T-helper 17 cell (primary cell): Measurements from ENCODE around the gene OSBPL1A. TPM values are rescaled to one million over a fixed set of nuclear protein-coding genes. Genes with fewer than 3 reads are reported as not detected.

Experiments
- ATAC-seq: fragments of 150-1000 bp; cut with Tn5 transposase; 2 replicates; pipeline ENCODE4 v1.10.0; 2021; ENCODE audit warnings: mild to moderate bottlenecking, moderate library complexity
- DNase-seq, 3 donors: peaks; one replicate each; pipeline versions ENCODE4 v3.0.0 to v3.0.0-alpha.2; 2020 to 2021
- H3K9me3 ChIP-seq: one replicate; pipeline ENCODE4 v1.7.0; 2013; ENCODE audit warnings: low read length, mild to moderate bottlenecking; ENCODE audit not compliant: control insufficient read depth, poor library complexity, severe bottlenecking
- H3K27ac Mint-ChIP-seq: one replicate; pipeline ENCODE4 v1.8.0; 2022; ENCODE audit warnings: mild to moderate bottlenecking, moderate library complexity, mixed read lengths
- H3K27me3 Mint-ChIP-seq: one replicate; pipeline ENCODE4 v1.8.0; 2022; ENCODE audit warnings: mixed read lengths
- H3K36me3 Mint-ChIP-seq: one replicate; pipeline ENCODE4 v1.8.0; 2022; ENCODE audit warnings: low read depth, mixed read lengths
- H3K4me1 Mint-ChIP-seq: one replicate; pipeline ENCODE4 v1.8.0; 2022; ENCODE audit warnings: mild to moderate bottlenecking, mixed read lengths
- H3K4me3 Mint-ChIP-seq: one replicate; pipeline ENCODE4 v1.8.0; 2022; ENCODE audit warnings: mild to moderate bottlenecking, moderate library complexity, mixed read lengths
- total RNA-seq, 4 donors: library from RNA in 2 of 4; stranded (reverse) in 2 of 4; gene quantifications; one replicate each; pipeline ENCODE4 v1.2.3 and lab custom pipeline; 2022 to 2026

OSBPL1A gene
- total RNA-seq, 2 donors from 2014 or later: 6.8 to 7.1 TPM

DNA sequence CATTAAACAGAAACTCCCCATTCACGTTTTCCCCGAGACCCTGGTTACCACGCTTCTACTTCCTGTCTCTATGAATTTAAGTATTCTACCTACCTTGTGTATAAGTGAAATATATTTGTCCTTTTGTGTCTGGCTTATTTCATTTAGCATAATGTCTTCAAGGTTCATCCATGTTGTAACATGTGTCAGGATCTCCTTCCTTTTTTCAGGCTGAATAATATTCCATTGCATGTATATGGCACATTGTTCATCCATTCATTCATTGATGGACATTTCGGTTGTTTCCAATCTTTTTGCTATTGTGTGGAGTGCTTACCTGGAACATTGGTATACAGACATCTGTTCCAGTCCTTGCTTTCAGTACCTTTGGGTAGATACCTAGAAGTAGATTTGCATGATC lies 276.9 kb downstream of the OSBPL1A start:
- H3K27me3 Mint-ChIP-seq: no peaks in the 10 kb centered on the region
- H3K4me3 Mint-ChIP-seq: no peak overlapping the region
- DNase-seq (no peak), ATAC-seq (no peak)
- peaks cover 3% of the 10 kb centered on the region for H3K36me3 Mint-ChIP-seq
- no peaks in the 10 kb centered on the region for H3K9me3 ChIP-seq
- peaks cover 11% of the 10 kb centered on the region for H3K4me1 Mint-ChIP-seq
- peak overlapping the region; percentile 27 for H3K27ac Mint-ChIP-seq

DNA sequence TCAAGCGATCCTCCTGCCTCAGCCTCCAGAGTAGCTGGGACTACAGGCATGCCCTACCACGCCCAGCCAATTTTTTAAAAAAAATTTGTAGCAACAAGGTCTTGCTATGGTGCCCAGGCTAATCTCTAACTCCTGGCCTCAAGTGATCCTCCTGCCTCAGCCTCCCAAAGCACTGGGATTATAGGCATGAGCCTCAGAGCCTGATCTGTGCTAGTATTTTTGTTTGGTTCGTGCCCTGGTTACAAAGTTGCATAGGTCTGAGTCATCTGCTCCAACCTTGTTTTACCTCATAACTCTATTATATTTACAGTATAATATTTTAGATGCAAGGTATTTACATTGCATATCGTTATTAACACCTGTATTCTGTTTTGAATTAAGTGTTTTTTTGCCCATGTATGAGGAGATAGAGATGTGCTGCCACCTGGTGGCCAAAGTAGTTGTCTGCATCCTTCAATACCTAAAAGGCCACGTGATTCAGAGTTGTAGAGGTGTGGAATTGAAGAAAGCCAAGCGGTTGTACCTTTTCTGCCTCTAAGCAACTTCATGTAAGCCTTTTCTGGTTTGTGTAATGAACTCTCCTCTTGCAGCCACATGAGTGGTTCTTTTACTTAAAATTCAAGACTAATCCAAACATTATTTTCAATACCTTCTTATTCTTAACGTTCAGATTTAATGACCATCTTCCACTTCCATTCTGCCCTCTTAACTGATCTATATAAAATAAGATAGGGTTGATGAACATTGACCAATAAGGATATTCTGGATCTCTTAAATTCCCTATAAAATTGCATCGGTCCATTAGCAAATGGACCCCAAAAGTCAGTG lies 278.7 kb downstream of the OSBPL1A start:
- Mint-ChIP-seq H3K36me3 (peaks cover 8% of the 10 kb centered on the region), H3K4me3 (no peak overlapping the region), H3K27me3 (no peaks in the 10 kb centered on the region), H3K4me1 (peaks cover 19% of the 10 kb centered on the region), H3K27ac (peak overlapping the region; percentile 85)
- H3K9me3 ChIP-seq: no peaks in the 10 kb centered on the region
- ATAC-seq: peak; percentile 93
- DNase-seq: peak; percentile 57 to 65 (median 61)

DNA sequence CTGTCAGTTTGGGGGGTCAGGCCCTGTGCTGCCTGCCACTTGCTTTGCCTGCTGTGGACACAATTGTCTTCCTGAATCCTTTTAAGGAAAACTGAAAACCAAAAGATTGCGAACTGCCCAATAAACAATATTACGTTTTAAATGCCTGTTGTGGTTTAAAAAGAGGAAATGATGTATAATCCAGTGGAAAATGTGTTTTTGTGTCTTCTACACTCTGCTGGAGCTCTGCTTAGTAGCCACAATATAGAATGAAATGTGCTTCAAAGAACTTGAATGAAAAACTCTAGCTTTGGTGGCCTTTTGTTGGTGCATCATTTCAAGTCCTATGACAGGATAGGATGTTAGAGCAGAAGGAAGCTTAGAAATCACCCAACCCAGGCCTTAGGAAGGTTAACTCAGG lies 282.0 kb downstream of the OSBPL1A start:
- ATAC-seq: no peak
- Mint-ChIP-seq H3K4me1 (peaks cover 22% of the 10 kb centered on the region), H3K36me3 (peaks cover 11% of the 10 kb centered on the region), H3K27me3 (no peaks in the 10 kb centered on the region), H3K4me3 (no peak overlapping the region), H3K27ac (peak overlapping the region; percentile 84)
- no peak for DNase-seq
- H3K9me3 ChIP-seq: no peaks in the 10 kb centered on the region

DNA sequence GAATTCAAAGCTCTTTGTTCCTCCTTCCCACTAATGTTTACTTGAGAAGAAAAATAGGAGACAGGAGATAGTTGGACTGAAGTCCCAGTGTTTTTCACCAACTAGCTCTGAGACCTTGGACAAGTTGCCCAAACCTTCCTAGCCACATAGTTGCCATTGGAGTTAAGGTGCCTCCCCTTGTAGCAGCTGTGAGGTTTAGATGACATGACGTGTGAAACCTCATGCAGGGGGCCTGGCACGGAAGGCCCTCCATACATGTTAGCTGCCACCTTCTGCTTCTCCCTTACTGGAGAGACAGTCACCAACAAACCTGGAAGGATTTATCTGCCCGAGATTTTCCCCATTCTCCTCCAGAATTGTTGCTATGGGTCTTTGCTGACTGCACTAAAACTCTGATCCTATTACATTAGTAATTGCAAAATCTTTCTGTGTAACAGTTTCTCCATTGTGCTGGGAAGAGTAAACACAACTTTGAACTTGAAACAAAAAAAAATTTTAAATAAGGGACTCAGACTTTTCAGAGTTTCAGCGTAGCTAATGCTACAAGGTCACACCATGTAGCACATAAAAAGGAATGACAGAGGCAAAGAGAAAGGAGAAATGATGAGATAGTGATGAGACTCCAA lies 282.6 kb downstream of the OSBPL1A start:
- no peak overlapping the region for H3K4me3 Mint-ChIP-seq
- ATAC-seq: no peak

DNA sequence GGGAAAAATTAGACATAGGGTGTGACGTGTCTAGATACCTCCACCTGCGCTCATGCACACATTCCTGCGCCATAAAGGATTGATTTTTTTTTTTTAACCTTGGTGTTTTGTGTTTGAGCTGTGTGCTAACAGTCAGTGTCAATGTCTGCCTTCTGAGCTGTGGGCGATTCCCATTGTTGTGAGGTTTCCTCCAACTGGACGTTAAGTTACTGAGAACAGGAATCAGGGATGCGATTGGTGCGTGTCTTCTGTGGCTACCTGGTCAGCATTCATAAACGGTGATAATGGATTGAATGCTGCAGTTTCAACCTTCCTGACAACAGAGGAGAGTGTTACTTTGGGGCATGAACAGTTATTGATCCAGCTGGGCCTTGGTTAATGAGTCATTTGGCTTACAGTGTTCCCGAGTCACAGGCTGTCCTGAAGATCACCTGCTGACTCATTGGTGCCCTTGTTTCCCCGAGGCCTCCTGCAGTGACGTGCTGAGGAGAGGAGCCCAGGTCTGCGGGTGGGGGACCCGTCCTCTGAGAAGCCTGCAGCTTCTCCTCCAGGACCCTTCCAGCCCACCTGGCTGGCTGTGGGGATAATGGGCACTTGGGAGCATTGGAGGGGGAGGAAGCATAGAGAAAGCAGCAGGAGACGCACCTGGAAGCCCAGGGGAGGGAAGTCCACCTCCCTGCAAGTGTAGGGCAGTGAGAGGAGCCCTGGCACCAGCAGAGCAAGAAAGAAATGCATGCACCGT lies 284.6 kb downstream of the OSBPL1A start:
- Mint-ChIP-seq H3K36me3 (peaks cover 9% of the 10 kb centered on the region), H3K4me1 (peaks cover 16% of the 10 kb centered on the region), H3K4me3 (no peak overlapping the region), H3K27me3 (no peaks in the 10 kb centered on the region), H3K27ac (peak overlapping the region; percentile 77)
- ATAC-seq (no peak), DNase-seq (no peak)
- no peaks in the 10 kb centered on the region for H3K9me3 ChIP-seq

More for the DNA sequence above, 282.6 kb downstream of the OSBPL1A start:
- Mint-ChIP-seq H3K27me3 (no peaks in the 10 kb centered on the region), H3K27ac (peak overlapping the region; percentile 84), H3K4me1 (peaks cover 22% of the 10 kb centered on the region), H3K36me3 (peaks cover 9% of the 10 kb centered on the region)
- no peaks in the 10 kb centered on the region for H3K9me3 ChIP-seq
- DNase-seq: no peak

DNA sequence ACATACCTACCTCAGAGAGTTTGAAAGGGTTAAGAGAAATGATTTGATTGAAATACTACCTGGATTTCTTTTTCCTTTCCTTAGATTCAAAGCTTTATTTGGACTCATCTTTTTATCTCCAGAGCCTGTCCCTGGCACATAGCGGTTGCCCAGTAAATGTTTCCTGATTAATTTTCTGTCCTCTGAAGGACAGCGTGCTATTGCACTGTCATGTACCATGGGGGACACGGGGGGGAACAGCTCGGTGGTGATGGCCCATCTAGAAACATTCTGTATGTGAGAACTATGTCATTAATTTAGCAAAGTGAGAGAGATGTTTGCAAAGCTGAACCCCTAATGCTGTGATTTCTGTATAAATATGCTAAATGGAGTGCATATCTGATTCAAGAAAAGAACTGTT lies 285.2 kb downstream of the OSBPL1A start:
- no peak for ATAC-seq
- peak overlapping the region; percentile 77 for H3K27ac Mint-ChIP-seq
- H3K4me1 Mint-ChIP-seq: peaks cover 19% of the 10 kb centered on the region
- no peaks in the 10 kb centered on the region for H3K9me3 ChIP-seq
- H3K4me3 Mint-ChIP-seq: no peak overlapping the region
- peaks cover 9% of the 10 kb centered on the region for H3K36me3 Mint-ChIP-seq
- DNase-seq: no peak
- H3K27me3 Mint-ChIP-seq: no peaks in the 10 kb centered on the region

Other genes with a start within 250 kb of the OSBPL1A start
- gene IMPACT, start 28.8 kb upstream of the OSBPL1A start, total RNA-seq: 10 to 100 TPM; 15.2 to 16.4 TPM
- gene HRH4, start 62.8 kb upstream of the OSBPL1A start, total RNA-seq: 1 to 10 TPM; 3.2 to 8.5 TPM